Gastrocnemius medialis (tissue), 4 donors: Measurements from ENCODE around the gene FARS2.

ENCODE experiments used
- POLR2A ChIP-seq, 2 donors: fragments of 450-650 bp; IDR thresholded peaks; one replicate each; pipeline ENCODE4 v1.6.1; 2017; ENCODE audit warnings: antibody characterized with exemption in 2 of 2, mild to moderate bottlenecking in 2 of 2, moderate library complexity in 2 of 2
- TF ChIP-seq, protein P1 (sequence below), 5 experiments: fragments of 450-650 bp in 3 of 5; fragments of 200-600 bp in 2 of 5; sonication (generic) in 2 of 5; IDR thresholded peaks in 4 of 5; conservative IDR thresholded peaks in 1 of 5; 1 replicate in 4 of 5; 2 replicates in 1 of 5; pipeline ENCODE4 v1.5.1; 2016 to 2019; ENCODE audit warnings: antibody characterized with exemption in 5 of 5, mild to moderate bottlenecking in 3 of 5, moderate library complexity in 3 of 5

DNA sequence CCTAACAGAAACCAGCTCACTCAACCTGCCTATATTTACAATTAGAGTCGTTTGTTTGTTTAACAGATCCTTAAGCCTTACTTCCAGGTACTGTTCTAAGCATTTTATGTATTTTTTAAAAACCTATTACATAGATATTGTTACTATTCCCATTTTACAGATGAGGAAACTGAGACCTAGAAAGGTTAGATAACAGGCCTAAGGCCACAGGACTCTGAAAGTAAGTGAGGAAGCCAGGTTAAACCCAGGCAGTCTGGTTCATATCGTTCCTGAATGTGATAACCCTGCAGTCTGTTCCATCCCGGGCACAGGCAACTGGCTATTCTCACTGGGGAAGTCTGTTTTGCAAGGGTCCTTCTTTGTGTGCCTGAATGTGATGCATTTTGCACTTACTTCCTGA is 322.2 kb downstream of the FARS2 start:
- TF ChIP-seq, protein P1, sequence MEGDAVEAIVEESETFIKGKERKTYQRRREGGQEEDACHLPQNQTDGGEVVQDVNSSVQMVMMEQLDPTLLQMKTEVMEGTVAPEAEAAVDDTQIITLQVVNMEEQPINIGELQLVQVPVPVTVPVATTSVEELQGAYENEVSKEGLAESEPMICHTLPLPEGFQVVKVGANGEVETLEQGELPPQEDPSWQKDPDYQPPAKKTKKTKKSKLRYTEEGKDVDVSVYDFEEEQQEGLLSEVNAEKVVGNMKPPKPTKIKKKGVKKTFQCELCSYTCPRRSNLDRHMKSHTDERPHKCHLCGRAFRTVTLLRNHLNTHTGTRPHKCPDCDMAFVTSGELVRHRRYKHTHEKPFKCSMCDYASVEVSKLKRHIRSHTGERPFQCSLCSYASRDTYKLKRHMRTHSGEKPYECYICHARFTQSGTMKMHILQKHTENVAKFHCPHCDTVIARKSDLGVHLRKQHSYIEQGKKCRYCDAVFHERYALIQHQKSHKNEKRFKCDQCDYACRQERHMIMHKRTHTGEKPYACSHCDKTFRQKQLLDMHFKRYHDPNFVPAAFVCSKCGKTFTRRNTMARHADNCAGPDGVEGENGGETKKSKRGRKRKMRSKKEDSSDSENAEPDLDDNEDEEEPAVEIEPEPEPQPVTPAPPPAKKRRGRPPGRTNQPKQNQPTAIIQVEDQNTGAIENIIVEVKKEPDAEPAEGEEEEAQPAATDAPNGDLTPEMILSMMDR (IDR thresholded peaks at IDR 0.05 in 4 of 5, conservative IDR thresholded peaks at IDR 0.05 in 1 of 5), result no peak
- TF ChIP-seq POLR2A (IDR thresholded peaks at IDR 0.05), result no peak
